Measurements from ENCODE around the gene CDK5R1. TPM values are rescaled to one million over a fixed set of nuclear protein-coding genes. Genes with fewer than 3 reads are reported as not detected.

The CDK5R1 gene
- total RNA-seq, 5 donors from 2014 or later (not counting 1 experiment from before 2014, with no cell fraction given), result 8.1 to 23.8 (median 14.7) TPM

- no peaks in the 10 kb centered on the region for H3K9me3 Mint-ChIP-seq
- POLR2A ChIA-PET, result no interaction called here
- no peak overlapping the region for H3K4me3 Mint-ChIP-seq
- ATAC-seq (replicated peaks in 1 of 4) (peak in 1 of 4 experiments; percentile 57), DNase-seq (no peak)
- 60% methylated on average over 1 of the region's 3 CpGs for WGBS (ENCODE audit: insufficient coverage)
- H3K27ac Mint-ChIP-seq, result peak overlapping the region in 1 of 2 donors; percentile 70
- CTCF ChIA-PET, result interaction anchor here (0.7 to 2.1 kb wide), 5 partner anchors 9 to 280 kb away, joined by 4 to 7 read pairs (median 6); no protein-coding TSS in a partner anchor
- Histone ChIP-seq H3K36me3 (ENCODE audit: control insufficient read depth in 2 of 2, extremely low read depth in 1 of 2, insufficient read depth in 1 of 2, low read length in 1 of 2) (peaks cover 10 to 90% of the 10 kb centered on the region in 2 donors), H3K4me3 (ENCODE audit: control insufficient read depth in 1 of 2, extremely low read depth in 1 of 2, low read length in 1 of 2) (no peak overlapping the region), H3K9me3 (no peaks in the 10 kb centered on the region), H3K27ac (ENCODE audit: low read length) (no peak overlapping the region), H3K27me3 (replicated peaks in 1 of 2; ENCODE audit: control insufficient read depth in 2 of 2, extremely low read depth in 1 of 2, insufficient read depth in 2 of 2, low read length in 1 of 2) (no peaks in the 10 kb centered on the region), H3K4me1 (ENCODE audit: control insufficient read depth in 1 of 2, extremely low read depth in 1 of 2, insufficient read depth in 2 of 2, low read length in 2 of 2) (no peaks in the 10 kb centered on the region)
- H3K4me1 Mint-ChIP-seq, result peaks cover 6 to 18% (median 10%) of the 10 kb centered on the region in 3 donors
- H3K36me3 Mint-ChIP-seq, result peaks cover 75% of the 10 kb centered on the region
- H3K27me3 Mint-ChIP-seq, result no peaks in the 10 kb centered on the region
Observed at GRCh38 chr17:32475258-32475657, 11.5 kb upstream of the CDK5R1 start.

DNA sequence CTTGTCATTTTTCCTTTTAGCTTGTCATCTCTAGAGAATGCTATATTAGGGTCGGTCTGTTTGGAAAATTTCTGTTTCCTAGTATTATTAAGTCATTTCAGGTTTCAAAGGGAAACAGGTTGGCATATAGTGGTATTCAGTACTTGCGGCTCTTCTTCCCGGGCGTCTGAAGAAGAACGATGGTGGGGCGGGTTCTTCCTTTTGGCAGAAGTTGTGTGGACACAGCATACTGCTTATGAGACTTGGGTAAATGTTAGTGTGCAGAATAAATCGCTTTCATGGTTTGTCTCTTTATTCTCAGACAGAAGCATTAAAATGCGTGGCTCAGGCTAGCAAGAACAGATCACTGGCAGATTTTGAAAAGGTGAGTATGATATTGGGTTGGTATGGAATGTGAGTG lies 9.6 kb upstream of the CDK5R1 start:
- DNase-seq (no peak), ATAC-seq (replicated peaks in 1 of 4) (no peak)
- H3K27ac Mint-ChIP-seq, result peak overlapping the region in 1 of 2 donors; percentile 39
- WGBS (ENCODE audit: insufficient coverage), result 95% methylated on average over 3 of the region's 8 CpGs
- H3K36me3 ChIP-seq (ENCODE audit: control insufficient read depth in 2 of 2, extremely low read depth in 1 of 2, insufficient read depth in 1 of 2, low read length in 1 of 2), result peaks cover 5 to 90% of the 10 kb centered on the region in 2 donors
- peaks cover 6 to 18% (median 10%) of the 10 kb centered on the region in 3 donors for H3K4me1 Mint-ChIP-seq
- H3K9me3 ChIP-seq, result no peaks in the 10 kb centered on the region
- no peak overlapping the region for H3K4me3 Mint-ChIP-seq
- no peaks in the 10 kb centered on the region for H3K9me3 Mint-ChIP-seq
- H3K27me3 Mint-ChIP-seq, result no peaks in the 10 kb centered on the region
- POLR2A ChIA-PET, result no interaction called here
- no peaks in the 10 kb centered on the region for H3K4me1 ChIP-seq (ENCODE audit: control insufficient read depth in 1 of 2, extremely low read depth in 1 of 2, insufficient read depth in 2 of 2, low read length in 2 of 2)
- H3K27ac ChIP-seq (ENCODE audit: low read length), result no peak overlapping the region
- no peaks in the 10 kb centered on the region for H3K27me3 ChIP-seq (replicated peaks in 1 of 2; ENCODE audit: control insufficient read depth in 2 of 2, extremely low read depth in 1 of 2, insufficient read depth in 2 of 2, low read length in 1 of 2)
- no peak overlapping the region for H3K4me3 ChIP-seq (ENCODE audit: control insufficient read depth in 1 of 2, extremely low read depth in 1 of 2, low read length in 1 of 2)
- CTCF ChIA-PET, result interaction anchor here in 1 of 2 donors (1.2 to 1.7 kb wide), 2 partner anchors 8 to 15 kb away, joined by 4 to 7 read pairs; no protein-coding TSS in a partner anchor
- H3K36me3 Mint-ChIP-seq, result peaks cover 69% of the 10 kb centered on the region

DNA sequence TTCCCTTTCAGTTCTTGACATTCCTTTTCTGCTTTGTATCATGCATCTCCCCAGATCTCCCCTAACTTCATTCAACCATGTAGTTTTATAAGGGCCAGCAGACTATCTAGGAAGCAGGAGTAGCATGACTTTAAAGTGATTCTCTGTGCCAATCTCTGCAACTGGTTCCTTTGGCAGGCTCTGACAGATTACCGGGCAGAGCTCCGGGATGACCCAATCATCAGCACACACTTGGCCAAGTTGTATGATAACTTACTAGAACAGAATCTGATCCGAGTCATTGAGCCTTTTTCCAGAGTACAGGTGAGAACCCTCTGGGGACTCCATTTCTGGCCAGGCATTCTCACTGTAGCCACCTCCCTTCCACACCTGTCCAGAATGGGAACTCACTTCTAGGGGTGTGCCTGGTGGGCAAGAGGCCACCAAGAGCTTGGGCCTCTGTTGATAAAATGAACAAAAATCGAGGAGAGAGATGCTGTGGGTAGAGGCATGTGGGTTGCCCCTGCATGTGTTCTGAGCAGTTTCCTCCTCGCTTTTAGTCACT lies 7.6 kb upstream of the CDK5R1 start:
- peaks cover 68% of the 10 kb centered on the region for H3K36me3 Mint-ChIP-seq
- H3K27me3 Mint-ChIP-seq, result no peaks in the 10 kb centered on the region
- peak overlapping the region in 1 of 2 donors; percentile 28 for H3K27ac Mint-ChIP-seq
- Histone ChIP-seq H3K4me1 (ENCODE audit: control insufficient read depth in 1 of 2, extremely low read depth in 1 of 2, insufficient read depth in 2 of 2, low read length in 2 of 2) (peaks cover 0 to 7% of the 10 kb centered on the region in 2 experiments), H3K9me3 (no peaks in the 10 kb centered on the region), H3K4me3 (ENCODE audit: control insufficient read depth in 1 of 2, extremely low read depth in 1 of 2, low read length in 1 of 2) (no peak overlapping the region), H3K27ac (ENCODE audit: low read length) (no peak overlapping the region), H3K36me3 (ENCODE audit: control insufficient read depth in 2 of 2, extremely low read depth in 1 of 2, insufficient read depth in 1 of 2, low read length in 1 of 2) (peaks cover 5 to 85% of the 10 kb centered on the region in 2 donors), H3K27me3 (replicated peaks in 1 of 2; ENCODE audit: control insufficient read depth in 2 of 2, extremely low read depth in 1 of 2, insufficient read depth in 2 of 2, low read length in 1 of 2) (no peaks in the 10 kb centered on the region)
- DNase-seq (no peak), ATAC-seq (replicated peaks in 1 of 4) (no peak)
- WGBS (ENCODE audit: insufficient coverage), result 89% methylated on average over 4 of the region's 5 CpGs
- peaks cover 11 to 20% (median 18%) of the 10 kb centered on the region in 3 donors for H3K4me1 Mint-ChIP-seq
- POLR2A ChIA-PET, result no interaction called here
- CTCF ChIA-PET, result interaction anchor here (0.6 to 1.3 kb wide), 2 partner anchors 10 to 13 kb away, joined by 3 to 4 read pairs; no protein-coding TSS in a partner anchor
- H3K9me3 Mint-ChIP-seq, result no peaks in the 10 kb centered on the region
- H3K4me3 Mint-ChIP-seq, result no peak overlapping the region

GRCh38 chr17:32481193-32481592 lies 5.6 kb upstream of the CDK5R1 start:
- H3K4me3 Mint-ChIP-seq, result no peak overlapping the region
- H3K36me3 Mint-ChIP-seq, result peaks cover 52% of the 10 kb centered on the region
- H3K27me3 Mint-ChIP-seq, result no peaks in the 10 kb centered on the region
- no peaks in the 10 kb centered on the region for H3K9me3 Mint-ChIP-seq
- ATAC-seq (replicated peaks in 1 of 4) (no peak), DNase-seq (no peak)
- Histone ChIP-seq H3K9me3 (no peaks in the 10 kb centered on the region), H3K4me3 (ENCODE audit: control insufficient read depth in 1 of 2, extremely low read depth in 1 of 2, low read length in 1 of 2) (no peak overlapping the region), H3K4me1 (ENCODE audit: control insufficient read depth in 1 of 2, extremely low read depth in 1 of 2, insufficient read depth in 2 of 2, low read length in 2 of 2) (peaks cover 0 to 12% of the 10 kb centered on the region in 2 experiments), H3K27ac (ENCODE audit: low read length) (no peak overlapping the region), H3K27me3 (replicated peaks in 1 of 2; ENCODE audit: control insufficient read depth in 2 of 2, extremely low read depth in 1 of 2, insufficient read depth in 2 of 2, low read length in 1 of 2) (no peaks in the 10 kb centered on the region), H3K36me3 (ENCODE audit: control insufficient read depth in 2 of 2, extremely low read depth in 1 of 2, insufficient read depth in 1 of 2, low read length in 1 of 2) (peaks cover 5 to 64% of the 10 kb centered on the region in 2 donors)
- peaks cover 11 to 13% (median 12%) of the 10 kb centered on the region in 3 donors for H3K4me1 Mint-ChIP-seq
- ChIA-PET POLR2A (no interaction called here), CTCF (interaction anchor here in 1 of 2 donors (0.6 to 1.5 kb wide), 4 partner anchors 12 to 178 kb away, joined by 3 to 5 read pairs (median 4); no protein-coding TSS in a partner anchor)
- H3K27ac Mint-ChIP-seq, result peak overlapping the region; percentile 24 to 39
- 100% methylated on average over 1 of the region's 8 CpGs for WGBS (ENCODE audit: insufficient coverage)

DNA sequence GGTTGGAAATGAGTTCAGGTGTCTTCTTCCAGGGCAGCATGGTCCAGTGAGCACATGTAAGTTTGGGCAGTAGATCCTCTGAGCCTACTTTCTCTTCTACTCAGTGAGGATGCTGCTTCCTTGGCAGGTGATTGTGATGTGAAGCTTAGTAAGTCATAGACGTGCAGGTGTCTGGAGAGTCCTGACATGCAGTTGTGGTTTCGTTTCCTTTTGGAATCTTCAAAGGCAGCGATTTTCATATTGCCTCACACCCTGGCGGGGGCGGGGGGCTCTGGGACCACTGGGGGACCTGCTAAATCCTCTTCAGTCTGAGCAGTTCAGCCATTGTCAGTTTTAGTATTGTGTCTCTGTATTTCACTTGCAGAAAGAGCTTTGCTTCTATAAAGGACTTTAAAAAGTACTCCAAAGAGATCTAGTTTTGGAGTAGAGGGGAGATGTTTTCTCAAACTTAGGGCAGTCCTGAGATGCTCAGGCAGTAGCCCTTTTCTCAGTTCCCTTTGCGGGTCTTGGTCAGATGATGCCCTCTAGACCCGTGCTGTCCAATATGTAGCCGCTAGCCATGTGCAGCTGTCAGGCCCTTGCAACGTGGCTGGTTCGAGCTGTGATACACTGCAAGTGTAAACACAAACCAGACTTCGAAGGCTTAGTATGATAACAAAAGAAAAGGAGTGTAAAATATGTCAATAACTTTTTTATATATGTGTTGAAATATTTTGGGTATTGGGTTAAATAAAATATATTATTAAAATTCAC lies 4.0 kb upstream of the CDK5R1 start:
- peak overlapping the region; percentile 64 for H3K27ac ChIP-seq (ENCODE audit: low read length)

GRCh38 chr17:32483451-32484019 lies 3.3 kb upstream of the CDK5R1 start:
- Histone ChIP-seq H3K36me3 (ENCODE audit: control insufficient read depth in 2 of 2, extremely low read depth in 1 of 2, insufficient read depth in 1 of 2, low read length in 1 of 2) (peaks cover 5 to 46% of the 10 kb centered on the region in 2 donors), H3K27ac (ENCODE audit: low read length) (peak overlapping the region; percentile 64), H3K4me1 (ENCODE audit: control insufficient read depth in 1 of 2, extremely low read depth in 1 of 2, insufficient read depth in 2 of 2, low read length in 2 of 2) (peaks cover 2 to 23% of the 10 kb centered on the region in 2 experiments), H3K4me3 (ENCODE audit: control insufficient read depth in 1 of 2, extremely low read depth in 1 of 2, low read length in 1 of 2) (no peak overlapping the region), H3K27me3 (replicated peaks in 1 of 2; ENCODE audit: control insufficient read depth in 2 of 2, extremely low read depth in 1 of 2, insufficient read depth in 2 of 2, low read length in 1 of 2) (no peaks in the 10 kb centered on the region), H3K9me3 (no peaks in the 10 kb centered on the region)
- peak overlapping the region; percentile 81 for H3K27ac Mint-ChIP-seq
- no peaks in the 10 kb centered on the region for H3K9me3 Mint-ChIP-seq
- H3K4me3 Mint-ChIP-seq, result no peak overlapping the region
- ChIA-PET POLR2A (interaction anchor here (0.5 to 0.6 kb wide), 2 partner anchors 34 to 123 kb away, joined by 6 to 7 read pairs; no protein-coding TSS in a partner anchor), CTCF (interaction anchor here (0.6 to 3.3 kb wide), 20 partner anchors 9 to 394 kb away, joined by 3 to 20 read pairs (median 5); partner anchors contain the start of genes MYO1D (in 1 of the 2) and PSMD11 (in 1 of the 2))
- H3K4me1 Mint-ChIP-seq, result peaks cover 22 to 24% (median 24%) of the 10 kb centered on the region in 3 donors
- peaks cover 43% of the 10 kb centered on the region for H3K36me3 Mint-ChIP-seq
- ATAC-seq (replicated peaks in 1 of 4) (peak; percentile 9 to 37 (median 16)), DNase-seq (peak in 24 of 35 experiments; percentile 26 to 78 (median 38))
- no CpG with 5 or more reads among the region's 7 CpGs for WGBS (ENCODE audit: insufficient coverage)
- no peaks in the 10 kb centered on the region for H3K27me3 Mint-ChIP-seq

More for the DNA sequence above, 4.0 kb upstream of the CDK5R1 start:
- WGBS (ENCODE audit: insufficient coverage), result 87% methylated on average over 8 of the region's 11 CpGs
- Mint-ChIP-seq H3K4me1 (peaks cover 14 to 17% (median 16%) of the 10 kb centered on the region in 3 donors), H3K9me3 (no peaks in the 10 kb centered on the region), H3K4me3 (no peak overlapping the region), H3K27me3 (no peaks in the 10 kb centered on the region), H3K36me3 (peaks cover 43% of the 10 kb centered on the region), H3K27ac (peak overlapping the region; percentile 57 to 59)
- DNase-seq (no peak), ATAC-seq (replicated peaks in 1 of 4) (no peak)
- Histone ChIP-seq H3K36me3 (ENCODE audit: control insufficient read depth in 2 of 2, extremely low read depth in 1 of 2, insufficient read depth in 1 of 2, low read length in 1 of 2) (peaks cover 5 to 50% of the 10 kb centered on the region in 2 donors), H3K27me3 (replicated peaks in 1 of 2; ENCODE audit: control insufficient read depth in 2 of 2, extremely low read depth in 1 of 2, insufficient read depth in 2 of 2, low read length in 1 of 2) (no peaks in the 10 kb centered on the region), H3K9me3 (no peaks in the 10 kb centered on the region), H3K4me3 (ENCODE audit: control insufficient read depth in 1 of 2, extremely low read depth in 1 of 2, low read length in 1 of 2) (no peak overlapping the region), H3K4me1 (ENCODE audit: control insufficient read depth in 1 of 2, extremely low read depth in 1 of 2, insufficient read depth in 2 of 2, low read length in 2 of 2) (peaks cover 0 to 15% of the 10 kb centered on the region in 2 experiments)
- CTCF ChIA-PET, result interaction anchor here (0.6 to 3.3 kb wide), 10 partner anchors 9 to 272 kb away, joined by 3 to 20 read pairs (median 4); partner anchors contain the start of gene PSMD11 (in 1 of the 2)
- POLR2A ChIA-PET, result no interaction called here
